CD14-positive monocyte (primary cell): ENCODE measurements around the gene PRR5. TPM values are rescaled to one million over a fixed set of nuclear protein-coding genes. Genes with fewer than 3 reads are reported as not detected.

Experiments
- DNase-seq, 3 donors: peaks; one replicate each; pipeline ENCODE4 v3.0.0-alpha.2; 2011 to 2022
- H2AFZ ChIP-seq: 2 replicates; pipeline ENCODE4 v1.6.0; 2012; ENCODE audit warnings: mild to moderate bottlenecking, low read depth, low read length, inconsistent platforms; ENCODE audit not compliant: insufficient read depth, poor library complexity, severe bottlenecking
- H3K27ac ChIP-seq, 2 donors: 1 replicate in 1 of 2; 2 replicates in 1 of 2; pipeline ENCODE4 v1.5.1; 2012 to 2013; ENCODE audit warnings: low read length in 2 of 2, control low read depth in 1 of 2, inconsistent platforms in 1 of 2, low read depth in 1 of 2, mild to moderate bottlenecking in 1 of 2
- H3K27me3 ChIP-seq, 2 donors: one replicate each; pipeline versions ENCODE4 v1.6.0 to v1.6.1; 2011 to 2013; ENCODE audit warnings: low read length in 2 of 2; ENCODE audit not compliant: control insufficient read depth in 2 of 2, insufficient read depth in 2 of 2
- H3K36me3 ChIP-seq, 2 donors: replicated peaks in 1 of 2; 1 replicate in 1 of 2; 2 replicates in 1 of 2; pipeline versions ENCODE4 v1.5.1 to v1.6.1; 2012 to 2013; ENCODE audit warnings: low read length in 2 of 2, control low read depth in 1 of 2, inconsistent platforms in 1 of 2, mild to moderate bottlenecking in 1 of 2; ENCODE audit not compliant: insufficient read depth in 2 of 2, control insufficient read depth in 1 of 2
- H3K4me1 ChIP-seq, 2 donors: 1 replicate in 1 of 2; 2 replicates in 1 of 2; pipeline versions ENCODE4 v1.5.1 to v1.6.1; 2012 to 2013; ENCODE audit warnings: low read length in 2 of 2, control low read depth in 1 of 2, inconsistent platforms in 1 of 2, mild to moderate bottlenecking in 1 of 2, moderate library complexity in 1 of 2; ENCODE audit not compliant: insufficient read depth in 2 of 2, control insufficient read depth in 1 of 2
- H3K4me2 ChIP-seq: replicated peaks from 2 replicates; pipeline ENCODE3; 2012; ENCODE audit warnings: low read length, moderate library complexity, mild to moderate bottlenecking; ENCODE audit not compliant: poor library complexity, severe bottlenecking; ENCODE audit errors: extremely low read depth
- H3K4me3 ChIP-seq, 3 experiments: fragments of 200-600 bp in 1 of 3; sonication (generic) in 1 of 3; replicated peaks in 1 of 3; 1 replicate in 2 of 3; 2 replicates in 1 of 3; pipeline ENCODE4 v1.5.1; 2011 to 2013; ENCODE audit warnings: low read length in 3 of 3, mild to moderate bottlenecking in 3 of 3, control low read depth in 2 of 3, low read depth in 2 of 3, inconsistent platforms in 1 of 3, moderate library complexity in 1 of 3
- H3K79me2 ChIP-seq: 2 replicates; pipeline ENCODE4 v1.6.0; 2012; ENCODE audit warnings: mild to moderate bottlenecking, control low read depth, inconsistent platforms, low read length, moderate library complexity; ENCODE audit not compliant: insufficient read depth
- H3K9ac ChIP-seq: 2 replicates; pipeline ENCODE4 v1.6.0; 2017; ENCODE audit warnings: low read length, mild to moderate bottlenecking; ENCODE audit not compliant: insufficient read depth, poor library complexity, severe bottlenecking
- H3K9me3 ChIP-seq, 2 donors: replicated peaks in 1 of 2; 1 replicate in 1 of 2; 2 replicates in 1 of 2; pipeline versions ENCODE4 v1.5.1 to v1.6.1; 2012 to 2013; ENCODE audit warnings: low read length in 2 of 2, control low read depth in 1 of 2; ENCODE audit not compliant: control insufficient read depth in 1 of 2, insufficient read depth in 1 of 2
- H4K20me1 ChIP-seq: 2 replicates; pipeline ENCODE4 v1.6.0; 2012; ENCODE audit warnings: mild to moderate bottlenecking, low read length, control low read depth, moderate library complexity; ENCODE audit not compliant: insufficient read depth
- H3K27ac Mint-ChIP-seq, 7 donors: one replicate each; pipeline ENCODE4 v1.8.0; 2020; ENCODE audit warnings: mild to moderate bottlenecking in 7 of 7, mixed read lengths in 7 of 7, moderate library complexity in 6 of 7, inconsistent platforms in 2 of 7
- H3K27me3 Mint-ChIP-seq, 3 donors: one replicate each; pipeline ENCODE4 v1.8.0; 2021 to 2022; ENCODE audit warnings: low read depth in 3 of 3, mild to moderate bottlenecking in 3 of 3, mixed read lengths in 3 of 3, moderate library complexity in 3 of 3, inconsistent platforms in 1 of 3
- H3K36me3 Mint-ChIP-seq, 2 donors: one replicate each; pipeline ENCODE4 v1.8.0; 2020; ENCODE audit warnings: mixed read lengths in 2 of 2, inconsistent platforms in 1 of 2, mild to moderate bottlenecking in 1 of 2
- H3K4me1 Mint-ChIP-seq: one replicate; pipeline ENCODE4 v1.8.0; 2020; ENCODE audit warnings: mild to moderate bottlenecking, mixed read lengths
- H3K4me3 Mint-ChIP-seq, 2 donors: one replicate each; pipeline ENCODE4 v1.8.0; 2020; ENCODE audit warnings: mild to moderate bottlenecking in 2 of 2, mixed read lengths in 2 of 2, moderate library complexity in 1 of 2
- H3K9me3 Mint-ChIP-seq, 7 donors: one replicate each; pipeline ENCODE4 v1.8.0; 2020 to 2022; ENCODE audit warnings: mixed read lengths in 7 of 7, mild to moderate bottlenecking in 6 of 7, moderate library complexity in 6 of 7, inconsistent platforms in 2 of 7
- WGBS: methylation state at CpG from one replicate; pipeline ENCODE4 v1.1.5; 2013; ENCODE audit warnings: missing lambda C conversion rate; ENCODE audit not compliant: insufficient coverage; 5-methylcytosine and 5-hydroxymethylcytosine counted together
- intact Hi-C, 2 donors: fragments of 100-400 bp; cut with micrococcal nuclease; formaldehyde crosslinking; loops; one replicate each; pipeline versions ENCODE4 v1.15.0 to v1.15.1; 2023
- polyA plus RNA-seq, 3 donors: library from polyadenylated mRNA; depleted of rRNA in 1 of 3; unstranded in 2 of 3; stranded (reverse) in 1 of 3; fragments of 300-500 nt in 2 of 3; fragments of >200 nt in 1 of 3; fragmentation: Illumina TruSeq in 2 of 3; gene quantifications; 1 replicate in 2 of 3; 2 replicates in 1 of 3; pipeline ENCODE4 v1.2.3, GENCODE V29; 2012 to 2021
- TF ChIP-seq, protein P1 (sequence below): fragments of 200-600 bp; IDR thresholded peaks from one replicate; pipeline ENCODE4 v1.8.0; 2022; ENCODE audit warnings: antibody characterized with exemption, mild to moderate bottlenecking

PRR5 gene
- polyA plus RNA-seq, 3 donors = 0.66 to 1.5 (median 1.2) TPM

DNA sequence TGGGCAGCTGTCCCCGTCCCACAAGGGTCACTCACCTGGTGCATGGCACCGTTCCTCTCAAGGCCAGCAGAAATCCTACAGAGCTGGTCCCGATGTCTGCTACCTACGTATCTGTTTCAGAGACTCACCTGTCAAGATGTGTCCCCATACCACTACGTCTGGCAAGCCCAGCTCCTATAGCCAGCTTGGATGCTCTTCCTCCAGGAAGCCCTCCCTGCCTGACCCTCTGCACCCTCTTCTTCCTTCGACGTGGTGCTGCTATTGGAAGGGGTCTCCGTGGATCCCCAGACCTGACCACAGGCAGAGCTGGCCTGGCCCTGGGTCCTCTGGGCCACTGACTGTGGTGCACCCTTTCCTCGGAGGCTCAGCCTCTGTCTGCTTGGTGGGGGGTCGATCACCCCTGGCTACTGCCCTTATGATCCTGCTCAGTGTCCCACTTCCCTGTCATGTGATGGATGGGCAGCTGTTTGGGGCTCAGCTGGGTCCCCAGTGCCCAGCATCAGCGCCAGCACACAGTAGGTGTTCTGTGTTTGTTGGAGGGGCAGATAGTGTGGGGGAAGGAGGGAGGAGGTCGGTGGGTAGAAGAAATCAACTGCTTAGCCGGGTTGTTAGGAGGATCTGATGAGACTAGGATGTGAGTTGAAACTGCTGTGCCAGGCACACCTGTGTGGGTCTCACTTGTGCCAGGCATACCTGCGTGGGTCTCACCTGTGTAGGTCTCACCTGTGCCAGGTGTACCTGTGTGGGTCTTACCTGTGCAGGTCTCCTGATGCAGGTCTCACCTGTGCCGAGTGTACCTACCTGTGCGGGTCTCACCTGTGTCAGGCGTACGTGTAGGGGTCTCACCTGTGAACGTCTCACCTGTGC lies 28.7 kb downstream of the PRR5 start:
- Histone ChIP-seq H4K20me1 (no peaks in the 10 kb centered on the region), H2AFZ (no peak overlapping the region), H3K4me3 (no peak overlapping the region), H3K27me3 (peaks cover 0 to 9% of the 10 kb centered on the region in 2 donors), H3K9me3 (no peaks in the 10 kb centered on the region), H3K27ac (no peak overlapping the region), H3K4me2 (no peak overlapping the region), H3K36me3 (no peaks in the 10 kb centered on the region), H3K9ac (no peak overlapping the region), H3K4me1 (peaks cover 14 to 15% of the 10 kb centered on the region in 2 donors), H3K79me2 (no peaks in the 10 kb centered on the region)
- H3K4me3 Mint-ChIP-seq = peak overlapping the region in 1 of 2 donors; percentile 48
- DNase-seq = no peak
- peaks cover 3 to 22% (median 12%) of the 10 kb centered on the region in 3 donors for H3K27me3 Mint-ChIP-seq
- no peak overlapping the region for H3K27ac Mint-ChIP-seq
- peaks cover 0 to 3% (median 0%) of the 10 kb centered on the region in 7 donors for H3K9me3 Mint-ChIP-seq
- H3K4me1 Mint-ChIP-seq = peaks cover 10% of the 10 kb centered on the region
- TF ChIP-seq, protein P1, sequence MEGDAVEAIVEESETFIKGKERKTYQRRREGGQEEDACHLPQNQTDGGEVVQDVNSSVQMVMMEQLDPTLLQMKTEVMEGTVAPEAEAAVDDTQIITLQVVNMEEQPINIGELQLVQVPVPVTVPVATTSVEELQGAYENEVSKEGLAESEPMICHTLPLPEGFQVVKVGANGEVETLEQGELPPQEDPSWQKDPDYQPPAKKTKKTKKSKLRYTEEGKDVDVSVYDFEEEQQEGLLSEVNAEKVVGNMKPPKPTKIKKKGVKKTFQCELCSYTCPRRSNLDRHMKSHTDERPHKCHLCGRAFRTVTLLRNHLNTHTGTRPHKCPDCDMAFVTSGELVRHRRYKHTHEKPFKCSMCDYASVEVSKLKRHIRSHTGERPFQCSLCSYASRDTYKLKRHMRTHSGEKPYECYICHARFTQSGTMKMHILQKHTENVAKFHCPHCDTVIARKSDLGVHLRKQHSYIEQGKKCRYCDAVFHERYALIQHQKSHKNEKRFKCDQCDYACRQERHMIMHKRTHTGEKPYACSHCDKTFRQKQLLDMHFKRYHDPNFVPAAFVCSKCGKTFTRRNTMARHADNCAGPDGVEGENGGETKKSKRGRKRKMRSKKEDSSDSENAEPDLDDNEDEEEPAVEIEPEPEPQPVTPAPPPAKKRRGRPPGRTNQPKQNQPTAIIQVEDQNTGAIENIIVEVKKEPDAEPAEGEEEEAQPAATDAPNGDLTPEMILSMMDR = no peak
- intact Hi-C loops = no loop called here
- no peaks in the 10 kb centered on the region for H3K36me3 Mint-ChIP-seq
- 88% methylated on average over 16 of the region's 19 CpGs for WGBS

DNA sequence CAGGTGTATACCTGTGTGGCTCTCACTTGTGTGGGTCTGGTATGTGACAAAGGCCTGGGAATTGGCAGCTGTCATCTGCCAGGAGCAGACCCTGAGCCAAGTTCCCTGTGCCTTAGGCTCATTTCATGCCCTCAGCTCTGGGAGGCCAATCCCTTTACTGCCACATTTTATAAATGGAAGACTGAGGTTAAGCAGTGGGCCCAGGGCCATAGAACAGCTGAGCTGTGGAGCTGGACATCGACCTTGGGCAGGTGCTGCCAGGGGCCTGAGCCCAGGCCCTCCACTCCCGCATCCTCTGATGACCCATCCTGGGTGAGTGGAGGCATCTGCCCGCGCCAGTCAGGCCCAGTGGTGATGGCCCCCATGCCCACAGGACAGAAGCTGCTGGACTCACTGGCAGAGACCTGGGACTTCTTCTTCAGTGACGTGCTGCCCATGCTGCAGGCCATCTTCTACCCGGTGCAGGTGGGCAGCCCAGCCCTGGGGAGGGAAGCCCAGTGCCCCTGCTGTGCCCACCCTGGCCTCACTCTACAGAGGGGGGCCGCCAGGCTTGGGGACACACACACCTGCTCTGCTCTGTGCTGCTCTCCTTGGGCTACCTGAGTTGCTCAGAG lies 29.5 kb downstream of the PRR5 start:
- WGBS = 93% methylated on average over 7 of the region's 7 CpGs
- Mint-ChIP-seq H3K9me3 (peaks cover 0 to 3% (median 0%) of the 10 kb centered on the region in 7 donors), H3K36me3 (no peaks in the 10 kb centered on the region)

More for the DNA sequence above, 29.5 kb downstream of the PRR5 start:
- Histone ChIP-seq H3K9ac (no peak overlapping the region), H2AFZ (no peak overlapping the region), H3K4me1 (peaks cover 14 to 15% of the 10 kb centered on the region in 2 donors), H3K79me2 (no peaks in the 10 kb centered on the region), H3K27ac (no peak overlapping the region), H3K9me3 (no peaks in the 10 kb centered on the region), H3K4me2 (no peak overlapping the region), H3K4me3 (no peak overlapping the region), H4K20me1 (no peaks in the 10 kb centered on the region), H3K27me3 (peaks cover 0 to 9% of the 10 kb centered on the region in 2 donors), H3K36me3 (no peaks in the 10 kb centered on the region)
- Mint-ChIP-seq H3K4me3 (no peak overlapping the region), H3K27ac (no peak overlapping the region), H3K4me1 (peaks cover 10% of the 10 kb centered on the region), H3K27me3 (peaks cover 3 to 22% (median 12%) of the 10 kb centered on the region in 3 donors)
- intact Hi-C loops = no loop called here
- TF ChIP-seq, protein P1 = no peak
- no peak for DNase-seq
